HepG2 (cell line): Measurements from ENCODE around the gene C1QTNF9. TPM values are rescaled to one million over a fixed set of nuclear protein-coding genes. Genes with fewer than 3 reads are reported as not detected.
"Not testable (repeated sequence)": the region's sequence is repeated elsewhere in the genome, so short reads cannot be mapped to it uniquely, and the experiment has no call there.

ENCODE experiments used
- ATAC-seq: fragments of 200-7000 bp; cut with Tn5 transposase; 3 replicates; pipeline ENCODE4 v1.9.1; 2020; ENCODE audit warnings: mild to moderate bottlenecking, moderate library complexity
- BruUV-seq: library from RNA; stranded (reverse); fragments of 400-500 nt; replicated peaks from 2 replicates; lab custom pipeline; 2021; lab: Mats Ljungman, UMichigan
- CTCF ChIA-PET: fragments of 300-600 bp; formaldehyde crosslinking; extraction: SDS; loops from one replicate; lab custom pipeline; 2021; ENCODE audit warnings: low total read pairs, inconsistent platforms, low intra/inter-chr PET ratio; lab: Yijun Ruan, JAX
- POLR2A ChIA-PET: fragments of 350-600 bp; sonication (Branson Sonifier 250); formaldehyde crosslinking; loops from one replicate; lab custom pipeline; 2020; ENCODE audit warnings: antibody characterized with exemption, inconsistent platforms; lab: Yijun Ruan, JAX
- DNase-seq: peaks from one replicate; pipeline ENCODE4 v3.0.0-alpha.2; 2015; ENCODE audit warnings: low spot score
- FAIRE-seq: peaks from 3 replicates; lab custom pipeline; 2011; peaks lifted over from hg19 to GRCh38; lab: Jason Lieb, UNC
- H2AFZ ChIP-seq: one replicate; pipeline ENCODE4 v1.6.1; 2011; ENCODE audit warnings: low read length, inconsistent platforms
- H3K27ac ChIP-seq: fragments of 300-600 bp; 3 replicates; pipeline ENCODE4 v1.8.0; 2011; ENCODE audit warnings: mixed run types, mild to moderate bottlenecking, mixed read lengths, low read length, inconsistent platforms; ENCODE audit not compliant: insufficient read depth; ENCODE audit errors: extremely low read length
- H3K27me3 ChIP-seq, 2 experiments: fragments of 200-600 bp in 1 of 2; 2 replicates in 1 of 2; 3 replicates in 1 of 2; pipeline versions ENCODE4 v1.6.0 to v1.8.0; 2011; ENCODE audit warnings: low read length in 2 of 2, mild to moderate bottlenecking in 2 of 2, moderate library complexity in 2 of 2, inconsistent platforms in 1 of 2; ENCODE audit not compliant: insufficient read depth in 2 of 2, control insufficient read depth in 1 of 2
- H3K36me3 ChIP-seq, 2 experiments: fragments of 200-600 bp in 1 of 2; replicated peaks in 1 of 2; 2 replicates in 1 of 2; 3 replicates in 1 of 2; pipeline versions ENCODE4 v1.5.1 to v1.8.0; 2011; ENCODE audit warnings: low read length in 2 of 2, inconsistent platforms in 1 of 2; ENCODE audit not compliant: insufficient read depth in 2 of 2, control insufficient read depth in 1 of 2
- H3K4me1 ChIP-seq: 2 replicates; pipeline ENCODE4 v1.5.1; 2012; ENCODE audit warnings: low read length, inconsistent platforms; ENCODE audit not compliant: insufficient read depth
- H3K4me2 ChIP-seq: 2 replicates; pipeline ENCODE4 v1.6.0; 2011; ENCODE audit warnings: low read depth, low read length, inconsistent platforms
- H3K4me3 ChIP-seq, 3 experiments: fragments of 200-600 bp in 1 of 3; sonication (generic), shearing (Covaris generic) in 1 of 3; replicated peaks in 1 of 3; 2 replicates each; pipeline ENCODE4 v1.5.1; 2011 to 2016; ENCODE audit warnings: low read length in 3 of 3, inconsistent platforms in 2 of 3, low read depth in 2 of 3, mild to moderate bottlenecking in 2 of 3, control low read depth in 1 of 3, mixed read lengths in 1 of 3; ENCODE audit not compliant: insufficient read depth in 1 of 3
- H3K79me2 ChIP-seq: one replicate; pipeline ENCODE4 v1.6.1; 2011; ENCODE audit warnings: low read length, inconsistent platforms; ENCODE audit not compliant: insufficient read depth
- H3K9ac ChIP-seq: 2 replicates; pipeline ENCODE4 v1.6.0; 2011; ENCODE audit warnings: mild to moderate bottlenecking, low read depth, low read length, inconsistent platforms; ENCODE audit not compliant: insufficient read depth
- H3K9me3 ChIP-seq: 2 replicates; pipeline ENCODE4 v1.5.1; 2012; ENCODE audit warnings: mild to moderate bottlenecking, low read length
- H4K20me1 ChIP-seq: 2 replicates; pipeline ENCODE4 v1.6.0; 2011; ENCODE audit warnings: inconsistent platforms, mild to moderate bottlenecking, low read length, moderate library complexity; ENCODE audit not compliant: insufficient read depth
- DDIT3 ChIP-seq: sonication (generic); formaldehyde crosslinking; IDR thresholded peaks from 2 replicates; pipeline ENCODE4 v1.4.0; 2020; ENCODE audit warnings: mild to moderate bottlenecking, missing genetic modification reagents
- MIXL1 ChIP-seq: IDR thresholded peaks from 2 replicates; pipeline ENCODE4 v1.6.1; 2016
- PRDM4 ChIP-seq: sonication (generic); formaldehyde crosslinking; IDR thresholded peaks from 2 replicates; pipeline ENCODE4 v1.9.0; 2021; ENCODE audit warnings: missing genetic modification reagents, borderline replicate concordance
- REST ChIP-seq, 2 experiments: IDR thresholded peaks; 2 replicates each; pipeline ENCODE4 v1.6.1; 2011 to 2012; ENCODE audit warnings: low read length in 2 of 2, borderline replicate concordance in 1 of 2, low read depth in 1 of 2, mild to moderate bottlenecking in 1 of 2, moderate library complexity in 1 of 2
- SRY ChIP-seq: sonication (generic); formaldehyde crosslinking; IDR thresholded peaks from 2 replicates; pipeline ENCODE4 v1.8.0; 2022; ENCODE audit warnings: mild to moderate bottlenecking, missing genetic modification reagents
- WGBS: methylation state at CpG from one replicate; pipeline ENCODE4 v1.1.6; 2017; ENCODE audit warnings: low lambda C conversion rate; 5-methylcytosine and 5-hydroxymethylcytosine counted together
- in situ Hi-C: cut with HindIII; loops from 2 replicates; pipeline ENCODE4 v1.10.0; 2017; ENCODE audit warnings: low pct_unique_long_range_greater_than_20kb; ENCODE audit not compliant: extremely low pct_ligation_motif_present
- intact Hi-C: fragments of 100-400 bp; cut with micrococcal nuclease; formaldehyde crosslinking; loops from one replicate; pipeline ENCODE4 v1.10.0; 2022; ENCODE audit not compliant: unreplicated experiment
- polyA plus RNA-seq, 8 experiments: library from polyadenylated mRNA; depleted of rRNA in 3 of 8; stranded (reverse) in 7 of 8; unstranded in 1 of 8; fragments of >200 nt; fragmentation: Illumina TruSeq in 4 of 8; extraction: Trizol in 4 of 8; gene quantifications; 2 replicates each; pipeline versions ENCODE4 v1.2.1 to v1.2.3, GENCODE V29; 2011 to 2016; ENCODE audit warnings: low read depth in 4 of 8, missing spikeins in 1 of 8, mixed read lengths in 1 of 8; ENCODE audit not compliant: insufficient read depth in 1 of 8
- total RNA-seq, 5 experiments: library from RNA; depleted of rRNA; stranded (reverse); fragments of >200 nt; fragmentation: Illumina TruSeq; extraction: Trizol; gene quantifications; 2 replicates each; pipeline ENCODE4 v1.2.3, GENCODE V29; 2016; ENCODE audit warnings: low read depth in 1 of 5

Gene C1QTNF9
- total and polyA plus RNA-seq, 2 of the 13 experiments (the other 11 are each of a cell fraction or from before 2014, with no cell fraction given) = not detected

- intact Hi-C loops (no loop called here), in situ Hi-C loops (no loop called here)
- H3K9ac ChIP-seq = no peak overlapping the region
- no peak for FAIRE-seq
- ChIA-PET CTCF (no interaction called here), POLR2A (no interaction called here)
- DNase-seq = no peak
- no peak overlapping the region for H3K4me3 ChIP-seq
- H2AFZ ChIP-seq = no peak overlapping the region
- H3K79me2 ChIP-seq = no peaks in the 10 kb centered on the region
- H3K36me3 ChIP-seq = no peaks in the 10 kb centered on the region
- 0 out of 5 replicates have a peak, but pooled peaks cover 0 to 3% of the 10 kb centered on the region in 2 experiments for H3K27me3 ChIP-seq
- H3K9me3 ChIP-seq = no peaks in the 10 kb centered on the region
- TF ChIP-seq SRY (CRISPR knock-in tag) (no peak), REST (IDR thresholded peaks at IDR 0.05; ENCODE audit: borderline replicate concordance in 1 of 2, low read depth in 1 of 2, low read length in 2 of 2) (no peak), PRDM4 (no peak), DDIT3 (CRISPR knock-in tag) (no peak), MIXL1 (CRISPR knock-in tag) (no peak)
- WGBS = 0% methylated on average over 2 of the region's 6 CpGs
- ATAC-seq = no peak
- no peak overlapping the region for H3K27ac ChIP-seq
- H4K20me1 ChIP-seq = no peaks in the 10 kb centered on the region
- H3K4me1 ChIP-seq = no peaks in the 10 kb centered on the region
- no TSS peak for BruUV-seq
- H3K4me2 ChIP-seq = no peak overlapping the region
Measured at GRCh38 chr13:24348797-24349515, 39.6 kb downstream of the C1QTNF9 start.

- intact Hi-C loops (loop anchor here (10.0 kb wide), 1 partner anchor 1415 kb away; no protein-coding TSS in a partner anchor), in situ Hi-C loops (loop anchor here (10.0 kb wide), 1 partner anchor 1415 kb away; no protein-coding TSS in a partner anchor)
- CTCF ChIA-PET, FAIRE-seq, BruUV-seq, H3K27ac ChIP-seq, H3K36me3 ChIP-seq, H3K4me2 ChIP-seq, H3K27me3 ChIP-seq, H3K9ac ChIP-seq, POLR2A ChIA-PET, DNase-seq, H2AFZ ChIP-seq, H3K4me1 ChIP-seq, H3K4me3 ChIP-seq, H3K9me3 ChIP-seq, H4K20me1 ChIP-seq, H3K79me2 ChIP-seq, ATAC-seq: not testable (repeated sequence)
- 0% methylated on average over 1 of the region's 3 CpGs for WGBS
Measured at GRCh38 chr13:24349778-24350664, 40.6 kb downstream of the C1QTNF9 start.
